ENCODE measurements around the gene ZNF407.

The ZNF407 gene

GRCh38 chr18:75052475-75052874 is 454.8 kb downstream of the ZNF407 start:
- Histone ChIP-seq H3F3A (ENCODE audit: insufficient read depth, low read length) (no peaks in the 10 kb centered on the region), H3K4me2 (ENCODE audit: low read depth, low read length) (no peak overlapping the region), H4K20me1 (ENCODE audit: insufficient read depth, low read length) (no peaks in the 10 kb centered on the region), H3K36me3 (replicated peaks; ENCODE audit: insufficient read depth, low read length) (no peaks in the 10 kb centered on the region), H3K27me3 (replicated peaks; ENCODE audit: insufficient read depth, low read length) (no peaks in the 10 kb centered on the region), H3K4me1 (ENCODE audit: low read length) (no peaks in the 10 kb centered on the region), H3K79me2 (ENCODE audit: low read length) (no peaks in the 10 kb centered on the region), H2AFZ (ENCODE audit: low read length) (no peak overlapping the region), H3K27ac (ENCODE audit: low read length) (no peak overlapping the region), H3K9me2 (replicated peaks; ENCODE audit: insufficient read depth, low read length) (no peaks in the 10 kb centered on the region), H3K4me3 (ENCODE audit: low read length) (no peak overlapping the region), H3K9me3 (replicated peaks; ENCODE audit: insufficient read depth, low read length) (no peaks in the 10 kb centered on the region), H3K9ac (ENCODE audit: low read length) (no peak overlapping the region)
- no peak for DNase-seq
- TF ChIP-seq EZH2 (optimal IDR thresholded peaks at IDR 0.05; ENCODE audit: low read depth, low read length) (no peak), CTCF (IDR thresholded peaks at IDR 0.05; ENCODE audit: low read length) (no peak), EZH2phosphoT487 (IDR thresholded peaks at IDR 0.05; ENCODE audit: low read length) (no peak)

- Histone ChIP-seq H3F3A (ENCODE audit: insufficient read depth, low read length) (no peaks in the 10 kb centered on the region), H3K4me3 (ENCODE audit: low read length) (no peak overlapping the region)
- no peak for DNase-seq
Observed at GRCh38 chr18:75053028-75053629, 455.5 kb downstream of the ZNF407 start.

DNA sequence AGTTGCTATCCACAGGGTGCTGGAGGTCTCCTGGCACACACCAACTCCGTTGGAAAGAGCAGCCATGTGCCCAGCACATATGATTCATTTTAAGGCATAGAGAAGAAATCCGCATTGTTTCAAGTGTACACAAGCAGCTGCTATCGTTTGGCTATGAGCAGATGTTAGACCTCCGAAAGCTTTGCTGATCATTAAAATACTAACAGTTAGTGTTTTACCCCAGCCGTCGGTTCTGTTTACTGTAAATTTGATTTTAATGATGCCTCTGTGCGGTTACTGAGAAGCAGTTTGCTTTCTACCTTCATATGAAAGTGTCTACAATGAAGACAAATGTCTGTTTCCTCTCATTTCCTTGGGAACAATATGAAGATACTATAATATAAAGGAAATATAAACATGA is 456.4 kb downstream of the ZNF407 start:
- H3K27me3 ChIP-seq (replicated peaks; ENCODE audit: insufficient read depth, low read length) = no peaks in the 10 kb centered on the region
- no peak overlapping the region for H3K9ac ChIP-seq (ENCODE audit: low read length)
- H3K4me3 ChIP-seq (ENCODE audit: low read length) = no peak overlapping the region
- no peaks in the 10 kb centered on the region for H4K20me1 ChIP-seq (ENCODE audit: insufficient read depth, low read length)
- H3K79me2 ChIP-seq (ENCODE audit: low read length) = no peaks in the 10 kb centered on the region
- H3K36me3 ChIP-seq (replicated peaks; ENCODE audit: insufficient read depth, low read length) = no peaks in the 10 kb centered on the region
- H2AFZ ChIP-seq (ENCODE audit: low read length) = no peak overlapping the region
- no peak overlapping the region for H3K4me2 ChIP-seq (ENCODE audit: low read depth, low read length)
- H3K9me3 ChIP-seq (replicated peaks; ENCODE audit: insufficient read depth, low read length) = no peaks in the 10 kb centered on the region
- H3K4me1 ChIP-seq (ENCODE audit: low read length) = no peaks in the 10 kb centered on the region
- no peaks in the 10 kb centered on the region for H3F3A ChIP-seq (ENCODE audit: insufficient read depth, low read length)
- TF ChIP-seq EZH2phosphoT487 (IDR thresholded peaks at IDR 0.05; ENCODE audit: low read length) (no peak), EZH2 (optimal IDR thresholded peaks at IDR 0.05; ENCODE audit: low read depth, low read length) (no peak), CTCF (IDR thresholded peaks at IDR 0.05; ENCODE audit: low read length) (no peak)
- no peaks in the 10 kb centered on the region for H3K9me2 ChIP-seq (replicated peaks; ENCODE audit: insufficient read depth, low read length)
- no peak overlapping the region for H3K27ac ChIP-seq (ENCODE audit: low read length)
- no peak for DNase-seq

More at GRCh38 chr18:75053028-75053629, 455.5 kb downstream of the ZNF407 start:
- H3K9me2 ChIP-seq (replicated peaks; ENCODE audit: insufficient read depth, low read length) = no peaks in the 10 kb centered on the region
- no peaks in the 10 kb centered on the region for H3K79me2 ChIP-seq (ENCODE audit: low read length)
- no peak overlapping the region for H2AFZ ChIP-seq (ENCODE audit: low read length)
- H3K27ac ChIP-seq (ENCODE audit: low read length) = no peak overlapping the region
- H3K9ac ChIP-seq (ENCODE audit: low read length) = no peak overlapping the region
- TF ChIP-seq CTCF (IDR thresholded peaks at IDR 0.05; ENCODE audit: low read length) (no peak), EZH2phosphoT487 (IDR thresholded peaks at IDR 0.05; ENCODE audit: low read length) (no peak), EZH2 (optimal IDR thresholded peaks at IDR 0.05; ENCODE audit: low read depth, low read length) (no peak)
- no peaks in the 10 kb centered on the region for H3K4me1 ChIP-seq (ENCODE audit: low read length)
- H4K20me1 ChIP-seq (ENCODE audit: insufficient read depth, low read length) = no peaks in the 10 kb centered on the region
- no peaks in the 10 kb centered on the region for H3K27me3 ChIP-seq (replicated peaks; ENCODE audit: insufficient read depth, low read length)
- H3K4me2 ChIP-seq (ENCODE audit: low read depth, low read length) = no peak overlapping the region
- no peaks in the 10 kb centered on the region for H3K9me3 ChIP-seq (replicated peaks; ENCODE audit: insufficient read depth, low read length)
- no peaks in the 10 kb centered on the region for H3K36me3 ChIP-seq (replicated peaks; ENCODE audit: insufficient read depth, low read length)

Measured in MM.1S (cell line).